HEK293T (cell line): ENCODE measurements around the gene FAF2.

Experiments
- CTCF ChIA-PET: fragments of 350-600 bp; formaldehyde crosslinking; extraction: SDS; loops from one replicate; lab custom pipeline; 2021; ENCODE audit warnings: antibody characterized with exemption, inconsistent platforms; lab: Yijun Ruan, JAX
- POLR2A ChIA-PET: fragments of 350-600 bp; formaldehyde crosslinking; extraction: SDS; loops from one replicate; lab custom pipeline; 2020; ENCODE audit warnings: antibody characterized with exemption, inconsistent platforms; lab: Yijun Ruan, JAX
- DNase-seq: peaks from one replicate; pipeline ENCODE4 v3.0.0; 2012; ENCODE audit warnings: mixed read lengths; ENCODE audit errors: extremely low spot score
- ARNT ChIP-seq: fragments of 450-650 bp; IDR thresholded peaks from 2 replicates; pipeline ENCODE4 v1.6.1; 2017; ENCODE audit warnings: mild to moderate bottlenecking
- BHLHE40 ChIP-seq: fragments of 450-650 bp; IDR thresholded peaks from 2 replicates; pipeline ENCODE4 v1.6.1; 2016; ENCODE audit warnings: mild to moderate bottlenecking, moderate library complexity, borderline replicate concordance
- CTBP1 ChIP-seq: fragments of 450-650 bp; IDR thresholded peaks from 2 replicates; pipeline ENCODE4 v1.6.1; 2016; ENCODE audit warnings: borderline replicate concordance
- ELF4 ChIP-seq: fragments of 450-650 bp; IDR thresholded peaks from 2 replicates; pipeline ENCODE4 v1.6.1; 2017; ENCODE audit warnings: antibody characterized with exemption
- FOXA1 ChIP-seq: fragments of 450-650 bp; IDR thresholded peaks from 2 replicates; pipeline ENCODE4 v1.6.1; 2016; ENCODE audit warnings: mild to moderate bottlenecking
- FOXK2 ChIP-seq: fragments of 450-650 bp; IDR thresholded peaks from 2 replicates; pipeline ENCODE4 v1.6.1; 2016; ENCODE audit warnings: mild to moderate bottlenecking
- FOXM1 ChIP-seq: fragments of 450-650 bp; IDR thresholded peaks from 2 replicates; pipeline ENCODE4 v1.6.1; 2017; ENCODE audit warnings: mild to moderate bottlenecking, borderline replicate concordance
- HDGF ChIP-seq: fragments of 450-650 bp; IDR thresholded peaks from 2 replicates; pipeline ENCODE4 v1.6.1; 2017; ENCODE audit warnings: antibody characterized with exemption, borderline replicate concordance
- L3MBTL2 ChIP-seq: fragments of 450-650 bp; conservative IDR thresholded peaks from 2 replicates; pipeline ENCODE4 v1.6.1; 2016; ENCODE audit warnings: mild to moderate bottlenecking
- LEF1 ChIP-seq: fragments of 450-650 bp; IDR thresholded peaks from 2 replicates; pipeline ENCODE4 v1.6.1; 2017; ENCODE audit warnings: mild to moderate bottlenecking, borderline replicate concordance
- NFRKB ChIP-seq: fragments of 450-650 bp; IDR thresholded peaks from 2 replicates; pipeline ENCODE4 v1.6.1; 2016; ENCODE audit warnings: mild to moderate bottlenecking, moderate library complexity
- PKNOX1 ChIP-seq: fragments of 450-650 bp; IDR thresholded peaks from 2 replicates; pipeline ENCODE4 v1.6.1; 2016
- SP1 ChIP-seq: fragments of 450-650 bp; IDR thresholded peaks from 2 replicates; pipeline ENCODE4 v1.6.1; 2017
- SUZ12 ChIP-seq: fragments of 450-650 bp; IDR thresholded peaks from 2 replicates; pipeline ENCODE4 v1.6.1; 2016; ENCODE audit warnings: mild to moderate bottlenecking
- TARDBP ChIP-seq: fragments of 450-650 bp; IDR thresholded peaks from 2 replicates; pipeline ENCODE4 v1.6.1; 2016
- ZNF384 ChIP-seq: fragments of 450-650 bp; IDR thresholded peaks from 2 replicates; pipeline ENCODE4 v1.6.1; 2016

Gene FAF2

GRCh38 chr5:176536132-176536901 lies 88.1 kb downstream of the FAF2 start:
- peak; percentile 80 for DNase-seq
- TF ChIP-seq NFRKB (no peak), L3MBTL2 (peak; percentile 74)
- CTCF ChIA-PET = interaction anchor here (1.1 kb wide), 1 partner anchor 119 kb away, joined by 4 read pairs; no protein-coding TSS in a partner anchor
- POLR2A ChIA-PET = interaction anchor here (1.5 to 4.1 kb wide), 7 partner anchors 7 to 148 kb away, joined by 4 to 27 read pairs (median 8); partner anchors contain the start of genes FAF2, HIGD2A and NOP16

GRCh38 chr5:176536902-176537553 lies 88.8 kb downstream of the FAF2 start, which contains the start of gene RNF44:
Gene RNF44, minus strand, starts transcription at chr5:176537402. Its CDS starts 4,930 bp downstream, at chr5:176532472.
- ChIA-PET POLR2A (interaction anchor here (0.6 to 4.1 kb wide), 24 partner anchors 9 to 149 kb away, joined by 3 to 27 read pairs (median 4); partner anchors contain the start of genes CDHR2, CLTB, FAF2 and HIGD2A), CTCF (interaction anchor here (1.0 kb wide), 1 partner anchor 89 kb away, joined by 3 read pairs; no protein-coding TSS in a partner anchor)

GRCh38 chr5:176537554-176538229 lies 89.5 kb downstream of the FAF2 start:
- peak; percentile 93 for DNase-seq
- ChIA-PET POLR2A (interaction anchor here (0.6 to 4.1 kb wide), 25 partner anchors 10 to 150 kb away, joined by 3 to 27 read pairs (median 4); partner anchors contain the start of genes CDHR2, CLTB, FAF2 and HIGD2A), CTCF (interaction anchor here (0.7 to 1.0 kb wide), 2 partner anchors 90 to 176 kb away, joined by 3 to 4 read pairs; partner anchors contain the start of gene KIAA1191)
- TF ChIP-seq SP1 = no peak

More at GRCh38 chr5:176536902-176537553, 88.8 kb downstream of the FAF2 start, which contains the start of gene RNF44:
- TF ChIP-seq TARDBP (no peak), FOXM1 (peak; percentile 87; the same call in 1 of the 2 replicates)
- DNase-seq = peak; percentile 98

- POLR2A ChIA-PET = interaction anchor here (0.5 to 4.1 kb wide), 22 partner anchors 9 to 150 kb away, joined by 3 to 27 read pairs (median 4); partner anchors contain the start of genes CDHR2, CLTB, FAF2 and HIGD2A
- DNase-seq = no peak
- CTCF ChIA-PET = interaction anchor here (0.7 kb wide), 1 partner anchor 177 kb away, joined by 4 read pairs; the partner anchor contains the start of gene KIAA1191
- TF ChIP-seq L3MBTL2 = peak; percentile 51; the same call in 1 of the 2 replicates
- no peak for TF ChIP-seq NFRKB
Observed at GRCh38 chr5:176538230-176538988, 90.2 kb downstream of the FAF2 start.

GRCh38 chr5:176538989-176539384 lies 90.8 kb downstream of the FAF2 start:
- CTCF ChIA-PET = no interaction called here
- no peak for TF ChIP-seq ZNF384
- TF ChIP-seq PKNOX1 = no peak
- no peak for TF ChIP-seq HDGF
- TF ChIP-seq FOXK2 = no peak
- no peak for TF ChIP-seq L3MBTL2
- no peak for TF ChIP-seq ARNT
- no peak for TF ChIP-seq SUZ12
- TF ChIP-seq FOXM1 = no peak
- no peak for TF ChIP-seq SP1
- TF ChIP-seq FOXA1 = no peak
- no peak for TF ChIP-seq TARDBP
- no peak for TF ChIP-seq LEF1
- no peak for TF ChIP-seq BHLHE40
- no peak for TF ChIP-seq NFRKB
- TF ChIP-seq ELF4 = no peak
- no peak for TF ChIP-seq CTBP1
- POLR2A ChIA-PET = interaction anchor here (0.5 to 4.1 kb wide), 5 partner anchors 9 to 122 kb away, joined by 3 to 27 read pairs (median 3); partner anchors contain the start of gene FAF2
- no peak for DNase-seq

- ChIA-PET POLR2A (interaction anchor here (0.6 to 1.2 kb wide), 2 partner anchors 36 to 124 kb away, joined by 3 read pairs; no protein-coding TSS in a partner anchor), CTCF (interaction anchor here (0.6 kb wide), 1 partner anchor 335 kb away, joined by 3 read pairs; no protein-coding TSS in a partner anchor)
- no peak for DNase-seq
- TF ChIP-seq FOXK2 = no peak
- no peak for TF ChIP-seq ARNT
- no peak for TF ChIP-seq BHLHE40
- TF ChIP-seq ELF4 = no peak
Observed at GRCh38 chr5:176540476-176540899, 92.3 kb downstream of the FAF2 start.

- no peak for DNase-seq
- POLR2A ChIA-PET = interaction anchor here (0.6 kb wide), 1 partner anchor 35 kb away, joined by 3 read pairs; no protein-coding TSS in a partner anchor
- TF ChIP-seq ELF4 (no peak), TARDBP (no peak), FOXM1 (no peak), FOXA1 (no peak), CTBP1 (no peak)
- CTCF ChIA-PET = interaction anchor here (1.0 kb wide), 1 partner anchor 93 kb away, joined by 3 read pairs; no protein-coding TSS in a partner anchor
Observed at GRCh38 chr5:176540956-176541337, 92.8 kb downstream of the FAF2 start.
